ENCODE results near the gene E4F1. TPM values are rescaled to one million over a fixed set of nuclear protein-coding genes. Genes with fewer than 3 reads are reported as not detected.

E4F1 gene
- total and polyA plus RNA-seq, 2 of the 13 experiments (the other 11 are each of a cell fraction or from before 2014, with no cell fraction given): 13.8 to 19.5 TPM

- no peak for TF ChIP-seq ZNF34 (CRISPR knock-in tag; IDR thresholded peaks at IDR 0.05; ENCODE audit: borderline replicate concordance)
- no peak for TF ChIP-seq ZNF207 (IDR thresholded peaks at IDR 0.05; ENCODE audit: borderline replicate concordance)
- TF ChIP-seq ZNF296 (CRISPR knock-in tag; conservative IDR thresholded peaks at IDR 0.05): no peak
- TF ChIP-seq IRF2 (CRISPR knock-in tag; IDR thresholded peaks at IDR 0.05): no peak
- no peak for TF ChIP-seq ZNF546 (CRISPR knock-in tag; conservative IDR thresholded peaks at IDR 0.05)
- TF ChIP-seq RXRB (CRISPR knock-in tag; IDR thresholded peaks at IDR 0.05; ENCODE audit: borderline replicate concordance): no peak
- TF ChIP-seq PHF20 (CRISPR knock-in tag; IDR thresholded peaks at IDR 0.05): peak; percentile 28; the same call in 1 of the 2 replicates
- no peak for TF ChIP-seq RFX3 (CRISPR knock-in tag; IDR thresholded peaks at IDR 0.05)
- TF ChIP-seq HIC2 (CRISPR knock-in tag; IDR thresholded peaks at IDR 0.05; ENCODE audit: low read depth): no peak
- TF ChIP-seq HMGA1 (CRISPR knock-in tag; conservative IDR thresholded peaks at IDR 0.05): no peak
- TF ChIP-seq YEATS4 (CRISPR knock-in tag; IDR thresholded peaks at IDR 0.05; ENCODE audit: borderline replicate concordance): peak; percentile 23; the same call in 1 of the 2 replicates
- no peak for TF ChIP-seq ZNF816 (CRISPR knock-in tag; IDR thresholded peaks at IDR 0.05; ENCODE audit: borderline replicate concordance)
- TF ChIP-seq SSRP1 (CRISPR knock-in tag; IDR thresholded peaks at IDR 0.05): no peak
- TF ChIP-seq FOXC1 (CRISPR knock-in tag; IDR thresholded peaks at IDR 0.05; ENCODE audit: borderline replicate concordance): no peak
- no peak for TF ChIP-seq SOX5 (CRISPR knock-in tag; IDR thresholded peaks at IDR 0.05; ENCODE audit: borderline replicate concordance)
- no peak for TF ChIP-seq ZNF362 (CRISPR knock-in tag; IDR thresholded peaks at IDR 0.05; ENCODE audit: borderline replicate concordance)
- peak; percentile 67 for TF ChIP-seq HNF4A (CRISPR knock-in tag; IDR thresholded peaks at IDR 0.05)
- peak; percentile 82 for TF ChIP-seq NR2F2 (IDR thresholded peaks at IDR 0.05; ENCODE audit: borderline replicate concordance, low read depth)
- no peak for TF ChIP-seq PAF1 (CRISPR knock-in tag; IDR thresholded peaks at IDR 0.05)
- TF ChIP-seq ZBTB10 (CRISPR knock-in tag; IDR thresholded peaks at IDR 0.05; ENCODE audit: borderline replicate concordance): 0 out of 2 replicates have a peak, but pooled peaks have one; percentile 56
- no peak for TF ChIP-seq ZNF777 (CRISPR knock-in tag; IDR thresholded peaks at IDR 0.05)
- peak; percentile 94 for TF ChIP-seq NR2F6 (IDR thresholded peaks at IDR 0.05)
- peak; percentile 76 for TF ChIP-seq NR2F6 (CRISPR knock-in tag; IDR thresholded peaks at IDR 0.05)
- TF ChIP-seq RXRA (CRISPR knock-in tag; IDR thresholded peaks at IDR 0.05): 0 out of 2 replicates have a peak, but pooled peaks have one; percentile 15
- no peak for TF ChIP-seq XBP1 (CRISPR knock-in tag; IDR thresholded peaks at IDR 0.05)
- TF ChIP-seq PPARG (CRISPR knock-in tag; conservative IDR thresholded peaks at IDR 0.05): 0 out of 2 replicates have a peak, but pooled peaks have one; percentile 21
Observed at GRCh38 chr16:2189252-2189893, 34.0 kb upstream of the E4F1 start (continued).
